Sigmoid colon (tissue), 7 donors: ENCODE results near the gene IDH2. TPM values are rescaled to one million over a fixed set of nuclear protein-coding genes. Genes with fewer than 3 reads are reported as not detected.

Experiments
- DNase-seq: peaks from one replicate; pipeline ENCODE4 v3.0.0-alpha.2; 2019
- H3K27ac ChIP-seq, 4 donors: fragments of 200-600 bp; sonication (generic); one replicate each; pipeline ENCODE4 v1.5.1; 2016 to 2019; ENCODE audit warnings: mild to moderate bottlenecking in 1 of 4
- H3K27me3 ChIP-seq, 3 donors: fragments of 200-600 bp; sonication (generic); one replicate each; pipeline ENCODE4 v1.5.1; 2019; ENCODE audit warnings: mild to moderate bottlenecking in 1 of 3
- H3K36me3 ChIP-seq, 4 donors: fragments of 200-600 bp; sonication (generic); one replicate each; pipeline ENCODE4 v1.5.1; 2016 to 2019
- H3K4me1 ChIP-seq, 4 donors: fragments of 200-600 bp; sonication (generic); one replicate each; pipeline ENCODE4 v1.5.1; 2017 to 2019
- H3K4me3 ChIP-seq, 4 donors: fragments of 200-600 bp; sonication (generic); one replicate each; pipeline ENCODE4 v1.5.1; 2017 to 2019; ENCODE audit warnings: mild to moderate bottlenecking in 2 of 4, moderate library complexity in 1 of 4
- H3K9me3 ChIP-seq, 4 donors: fragments of 200-600 bp in 3 of 4; sonication (generic) in 3 of 4; one replicate each; pipeline versions ENCODE4 v1.5.1 to v1.6.1; 2013 to 2019
- EP300 ChIP-seq, 4 donors: sonication (generic); formaldehyde crosslinking; IDR thresholded peaks; one replicate each; pipeline ENCODE4 v1.6.1; 2017; ENCODE audit warnings: antibody characterized with exemption in 4 of 4
- POLR2A ChIP-seq, 2 donors: fragments of 450-650 bp; IDR thresholded peaks; one replicate each; pipeline ENCODE4 v1.6.1; 2016; ENCODE audit warnings: antibody characterized with exemption in 2 of 2, mild to moderate bottlenecking in 2 of 2, moderate library complexity in 2 of 2
- POLR2AphosphoS5 ChIP-seq, 4 donors: sonication (generic); formaldehyde crosslinking; IDR thresholded peaks; one replicate each; pipeline ENCODE4 v1.6.1; 2017; ENCODE audit warnings: antibody characterized with exemption in 4 of 4
- WGBS, 2 donors: extraction: QIAGEN DNeasy Blood & Tissue Kit; methylation state at CpG; one replicate each; pipeline ENCODE4 v1.1.7; 2013; 5-methylcytosine and 5-hydroxymethylcytosine counted together
- intact Hi-C: fragments of 100-400 bp; cut with DNase I; formaldehyde crosslinking; loops from one replicate; pipeline ENCODE4 v1.15.1; 2023
- polyA plus RNA-seq, 3 donors: library from polyadenylated mRNA; stranded (reverse); fragments of 200-250 nt; gene quantifications; one replicate each; pipeline ENCODE4 v1.2.3, GENCODE V29; 2013
- total RNA-seq, 4 donors: library from RNA; depleted of rRNA; stranded (reverse); fragments of >200 nt; gene quantifications; one replicate each; pipeline ENCODE4 v1.1.0, GENCODE V29; 2016
- TF ChIP-seq, protein P1 (sequence below), 4 experiments: fragments of 450-650 bp in 3 of 4; fragments of 200-600 bp in 1 of 4; IDR thresholded peaks; one replicate each; pipeline ENCODE4 v1.5.1; 2016 to 2019; ENCODE audit warnings: antibody characterized with exemption in 4 of 4, mild to moderate bottlenecking in 3 of 4, moderate library complexity in 2 of 4
- donor health status: healthy with polysubstance abuse.
- donor health status: Bipolar disorder and iron deficiency.
- donor health status: healthy.

The IDH2 gene
- total and polyA plus RNA-seq, 7 donors: 43.8 to 210 (median 111) TPM

GRCh38 chr15:90082140-90082715 is 20.0 kb downstream of the IDH2 start:
- H3K36me3 ChIP-seq: peaks cover 5 to 75% (median 34%) of the 10 kb centered on the region in 4 donors
- H3K4me3 ChIP-seq: no peak overlapping the region
- H3K27ac ChIP-seq: peak overlapping the region; percentile 48 to 72 (median 56)
- H3K9me3 ChIP-seq: no peaks in the 10 kb centered on the region
- no peaks in the 10 kb centered on the region for H3K27me3 ChIP-seq
- peak; percentile 85 for DNase-seq
- H3K4me1 ChIP-seq: peaks cover 0 to 51% (median 41%) of the 10 kb centered on the region in 4 donors
- intact Hi-C loops: no loop called here
- TF ChIP-seq POLR2AphosphoS5 (IDR thresholded peaks at IDR 0.05): peak in 1 of 4 donors; percentile 8
- TF ChIP-seq, protein P1, sequence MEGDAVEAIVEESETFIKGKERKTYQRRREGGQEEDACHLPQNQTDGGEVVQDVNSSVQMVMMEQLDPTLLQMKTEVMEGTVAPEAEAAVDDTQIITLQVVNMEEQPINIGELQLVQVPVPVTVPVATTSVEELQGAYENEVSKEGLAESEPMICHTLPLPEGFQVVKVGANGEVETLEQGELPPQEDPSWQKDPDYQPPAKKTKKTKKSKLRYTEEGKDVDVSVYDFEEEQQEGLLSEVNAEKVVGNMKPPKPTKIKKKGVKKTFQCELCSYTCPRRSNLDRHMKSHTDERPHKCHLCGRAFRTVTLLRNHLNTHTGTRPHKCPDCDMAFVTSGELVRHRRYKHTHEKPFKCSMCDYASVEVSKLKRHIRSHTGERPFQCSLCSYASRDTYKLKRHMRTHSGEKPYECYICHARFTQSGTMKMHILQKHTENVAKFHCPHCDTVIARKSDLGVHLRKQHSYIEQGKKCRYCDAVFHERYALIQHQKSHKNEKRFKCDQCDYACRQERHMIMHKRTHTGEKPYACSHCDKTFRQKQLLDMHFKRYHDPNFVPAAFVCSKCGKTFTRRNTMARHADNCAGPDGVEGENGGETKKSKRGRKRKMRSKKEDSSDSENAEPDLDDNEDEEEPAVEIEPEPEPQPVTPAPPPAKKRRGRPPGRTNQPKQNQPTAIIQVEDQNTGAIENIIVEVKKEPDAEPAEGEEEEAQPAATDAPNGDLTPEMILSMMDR (IDR thresholded peaks at IDR 0.05): no peak
- WGBS, 2 donors: 67 to 72% methylated on average over 9 of the region's 9 CpGs

- H3K9me3 ChIP-seq: no peaks in the 10 kb centered on the region
- H3K4me1 ChIP-seq: peaks cover 0 to 43% (median 33%) of the 10 kb centered on the region in 4 donors
- peak overlapping the region; percentile 14 to 72 (median 60) for H3K27ac ChIP-seq
- intact Hi-C loops: no loop called here
- H3K27me3 ChIP-seq: no peaks in the 10 kb centered on the region
- H3K36me3 ChIP-seq: peaks cover 0 to 72% (median 29%) of the 10 kb centered on the region in 4 donors
- no peak for DNase-seq
- H3K4me3 ChIP-seq: no peak overlapping the region
- 87 to 91% methylated on average over 11 of the region's 11 CpGs for WGBS, 2 donors
- TF ChIP-seq EP300 (IDR thresholded peaks at IDR 0.05): no peak
- no peak for TF ChIP-seq POLR2AphosphoS5 (IDR thresholded peaks at IDR 0.05)
- TF ChIP-seq POLR2A (IDR thresholded peaks at IDR 0.05): no peak
- TF ChIP-seq, protein P1 (IDR thresholded peaks at IDR 0.05): no peak
These were observed 21.4 kb downstream of the IDH2 start for GRCh38 chr15:90080818-90081393.

DNA sequence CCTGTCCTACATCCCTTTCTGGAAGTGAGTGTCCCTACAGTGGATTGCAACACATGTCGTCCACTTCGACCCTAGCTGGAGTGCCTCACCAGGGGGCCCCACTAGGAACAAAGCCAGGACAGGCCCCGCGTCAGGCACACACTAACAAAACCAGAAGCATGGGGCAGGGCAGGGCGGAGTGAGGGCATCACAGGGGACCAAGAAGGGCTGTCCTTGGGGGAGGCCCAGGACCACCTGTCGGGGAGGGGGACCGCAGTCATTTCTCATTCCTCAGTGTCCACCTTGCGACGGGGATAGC is 21.9 kb downstream of the IDH2 start:
- Histone ChIP-seq H3K9me3 (no peaks in the 10 kb centered on the region), H3K27ac (peak overlapping the region in 2 of 4 donors; percentile 59 to 72), H3K36me3 (peaks cover 0 to 70% (median 29%) of the 10 kb centered on the region in 4 donors), H3K4me1 (peaks cover 0 to 42% (median 29%) of the 10 kb centered on the region in 4 donors), H3K4me3 (no peak overlapping the region), H3K27me3 (no peaks in the 10 kb centered on the region)
- intact Hi-C loops: no loop called here
- WGBS, 2 donors: 83 to 87% methylated on average over 9 of the region's 9 CpGs
- TF ChIP-seq POLR2A (IDR thresholded peaks at IDR 0.05): no peak
- no peak for TF ChIP-seq EP300 (IDR thresholded peaks at IDR 0.05)
- no peak for TF ChIP-seq POLR2AphosphoS5 (IDR thresholded peaks at IDR 0.05)
- TF ChIP-seq, protein P1 (IDR thresholded peaks at IDR 0.05): no peak
- no peak for DNase-seq

GRCh38 chr15:90079619-90080457 is 22.4 kb downstream of the IDH2 start:
- peak overlapping the region in 2 of 4 donors; percentile 59 to 72 for H3K27ac ChIP-seq
- no peak for TF ChIP-seq POLR2A (IDR thresholded peaks at IDR 0.05)
- TF ChIP-seq EP300 (IDR thresholded peaks at IDR 0.05): no peak
- TF ChIP-seq, protein P1 (IDR thresholded peaks at IDR 0.05): no peak
- TF ChIP-seq POLR2AphosphoS5 (IDR thresholded peaks at IDR 0.05): no peak
- no peaks in the 10 kb centered on the region for H3K9me3 ChIP-seq
- H3K36me3 ChIP-seq: peaks cover 0 to 70% (median 23%) of the 10 kb centered on the region in 4 donors
- H3K27me3 ChIP-seq: no peaks in the 10 kb centered on the region
- no peak for DNase-seq
- 89 to 93% methylated on average over 28 of the region's 28 CpGs for WGBS, 2 donors
- peaks cover 0 to 36% (median 27%) of the 10 kb centered on the region in 4 donors for H3K4me1 ChIP-seq
- no peak overlapping the region for H3K4me3 ChIP-seq
- intact Hi-C loops: no loop called here
